ENCODE results near the gene DISP2.
A peak's percentile ranks its signal among the peaks of the same experiment; 100 is the strongest.

The DISP2 gene

DNA sequence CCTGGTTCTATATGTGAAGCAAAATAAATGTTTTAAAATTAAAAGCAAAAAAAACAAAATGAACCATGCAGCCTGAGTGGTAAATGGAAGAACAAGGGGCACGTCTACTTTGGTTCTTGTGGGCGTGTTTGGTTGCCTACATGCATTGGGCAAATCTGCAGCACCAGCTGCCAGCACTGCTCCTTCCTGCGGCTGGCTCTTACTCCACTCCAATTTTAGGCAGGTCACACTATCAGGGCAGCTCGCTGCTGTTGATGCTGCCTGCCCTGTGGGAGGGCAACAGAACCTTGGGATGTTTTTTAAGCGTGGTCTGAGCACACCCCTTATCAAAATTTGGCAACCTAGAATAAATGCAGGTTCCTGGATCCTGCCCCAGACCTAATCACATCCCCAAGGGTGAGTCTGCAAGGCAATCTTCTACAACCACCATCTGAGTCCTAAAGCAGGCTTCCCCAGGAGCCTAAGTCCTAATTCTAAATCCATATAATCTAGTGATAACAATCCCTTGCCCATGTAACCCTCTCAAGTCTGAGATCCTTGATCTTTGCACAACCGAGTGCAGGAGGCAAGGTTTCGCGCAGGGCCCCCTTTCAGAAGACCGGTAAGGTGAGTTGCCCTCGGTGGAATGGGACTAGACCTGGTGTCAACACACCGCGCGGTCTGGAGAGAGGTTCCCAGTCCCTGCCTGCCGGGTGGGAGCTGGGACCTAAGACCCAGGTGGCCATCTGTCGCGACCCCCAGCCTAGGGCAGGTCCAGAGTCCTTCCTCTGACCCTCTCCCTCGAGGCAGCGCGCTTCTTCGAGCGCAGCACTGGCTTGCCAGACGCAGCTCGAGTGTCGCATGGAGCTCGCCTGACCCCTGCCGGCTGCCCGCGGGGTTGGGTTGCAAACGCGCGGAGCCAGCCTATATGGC, 63.5 kb downstream of the DISP2 start:
- peak; percentile 52 to 83 (median 75) for DNase-seq (ENCODE audit: low read depth in 2 of 3, low spot score in 2 of 3)

- DNase-seq (ENCODE audit: low read depth in 2 of 3, low spot score in 2 of 3) = no peak
Observed at GRCh38 chr15:40424483-40425115, 66.6 kb downstream of the DISP2 start.

GRCh38 chr15:40425681-40426080, 67.7 kb downstream of the DISP2 start:
- DNase-seq (ENCODE audit: low read depth in 2 of 3, low spot score in 2 of 3) = no peak

- no peak for DNase-seq (ENCODE audit: low read depth in 2 of 3, low spot score in 2 of 3)
Observed at GRCh38 chr15:40427188-40427587, 69.2 kb downstream of the DISP2 start.

- DNase-seq (ENCODE audit: low read depth in 2 of 3, low spot score in 2 of 3) = no peak
Observed at GRCh38 chr15:40428185-40428584, 70.2 kb downstream of the DISP2 start.

All from activated CD8-positive, alpha-beta memory T cell treated with anti-CD3 and anti-CD28 coated beads for 48 hours (primary cell).